Smooth muscle cell of the brain vasculature (primary cell): Measurements from ENCODE around the gene C12orf54.
"Not testable (repeated sequence)": the region's sequence is repeated elsewhere in the genome, so short reads cannot be mapped to it uniquely, and the experiment has no call there.

Experiments used
- DNase-seq: peaks from one replicate; pipeline ENCODE4 v3.0.0-alpha.2; 2012; ENCODE audit warnings: low read depth, low spot score

Gene C12orf54

GRCh38 chr12:48508987-48509386 lies 26.7 kb downstream of the C12orf54 start:
- DNase-seq: no peak

DNA sequence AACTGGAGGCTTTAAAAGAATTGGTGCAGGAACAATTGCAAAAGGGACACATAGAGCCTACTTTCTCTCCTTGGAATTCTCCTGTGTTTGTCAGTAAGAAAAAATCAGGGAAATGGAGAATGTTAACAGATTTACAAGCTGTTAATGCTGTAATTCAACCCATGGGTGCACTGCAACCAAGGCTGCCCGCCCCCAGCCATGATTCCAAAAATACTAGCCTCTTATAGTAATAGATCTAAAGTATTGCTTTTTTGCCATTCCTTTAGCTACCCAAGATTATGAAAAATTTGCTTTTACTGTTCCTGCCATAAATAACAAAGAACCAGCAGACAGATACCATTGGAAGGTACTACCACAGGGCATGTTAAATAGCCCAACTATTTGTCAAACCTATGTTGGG lies 27.8 kb downstream of the C12orf54 start:
- no peak for DNase-seq

GRCh38 chr12:48512855-48513254 lies 30.6 kb downstream of the C12orf54 start:
- no peak for DNase-seq

DNA sequence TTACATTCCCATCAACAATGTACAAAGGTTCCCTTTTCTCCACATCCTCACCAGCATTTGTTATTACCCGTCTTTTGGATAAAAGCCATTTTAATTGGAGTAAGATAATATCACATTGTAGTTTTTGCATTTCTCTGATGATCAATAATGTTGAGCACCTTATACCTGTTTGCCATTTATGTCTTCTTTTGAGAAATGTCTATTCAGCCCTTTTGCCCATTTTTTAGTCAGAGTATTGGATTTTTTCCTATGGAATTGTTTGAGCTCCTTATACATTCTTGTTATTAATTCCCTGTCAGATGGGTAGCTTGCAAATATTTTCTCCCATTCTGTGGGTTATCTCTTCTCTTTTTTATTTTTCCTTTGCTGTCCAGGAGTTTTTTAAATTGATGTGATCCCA lies 32.4 kb downstream of the C12orf54 start:
- DNase-seq: no peak

DNA sequence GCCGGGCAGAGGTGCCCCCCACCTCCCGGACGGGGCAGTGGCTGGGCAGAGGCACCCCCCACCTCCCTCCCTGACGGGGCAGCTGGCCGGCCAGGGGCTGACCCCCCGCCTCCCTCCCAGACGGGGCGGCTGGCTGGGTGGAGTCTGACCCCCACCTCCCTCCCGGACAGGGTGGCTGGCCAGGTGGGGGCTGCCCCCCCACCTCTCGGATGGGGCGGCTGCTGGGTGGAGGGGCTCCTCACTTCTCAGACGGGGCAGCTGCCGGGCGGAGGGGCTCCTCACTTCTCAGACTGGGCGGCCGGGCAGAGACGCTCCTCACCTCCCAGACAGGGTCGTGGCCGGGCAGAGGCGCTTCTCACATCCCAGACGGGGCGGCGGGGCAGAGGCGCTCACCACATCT lies 38.1 kb downstream of the C12orf54 start:
- not testable (repeated sequence) for DNase-seq

- DNase-seq: no peak
These were observed 43.0 kb downstream of the C12orf54 start, which contains the start of gene OR8S1 for GRCh38 chr12:48525332-48525731. OR8S1 (plus strand) TSS chr12:48525632; CDS start chr12:48525632, 0 bp downstream.

DNA sequence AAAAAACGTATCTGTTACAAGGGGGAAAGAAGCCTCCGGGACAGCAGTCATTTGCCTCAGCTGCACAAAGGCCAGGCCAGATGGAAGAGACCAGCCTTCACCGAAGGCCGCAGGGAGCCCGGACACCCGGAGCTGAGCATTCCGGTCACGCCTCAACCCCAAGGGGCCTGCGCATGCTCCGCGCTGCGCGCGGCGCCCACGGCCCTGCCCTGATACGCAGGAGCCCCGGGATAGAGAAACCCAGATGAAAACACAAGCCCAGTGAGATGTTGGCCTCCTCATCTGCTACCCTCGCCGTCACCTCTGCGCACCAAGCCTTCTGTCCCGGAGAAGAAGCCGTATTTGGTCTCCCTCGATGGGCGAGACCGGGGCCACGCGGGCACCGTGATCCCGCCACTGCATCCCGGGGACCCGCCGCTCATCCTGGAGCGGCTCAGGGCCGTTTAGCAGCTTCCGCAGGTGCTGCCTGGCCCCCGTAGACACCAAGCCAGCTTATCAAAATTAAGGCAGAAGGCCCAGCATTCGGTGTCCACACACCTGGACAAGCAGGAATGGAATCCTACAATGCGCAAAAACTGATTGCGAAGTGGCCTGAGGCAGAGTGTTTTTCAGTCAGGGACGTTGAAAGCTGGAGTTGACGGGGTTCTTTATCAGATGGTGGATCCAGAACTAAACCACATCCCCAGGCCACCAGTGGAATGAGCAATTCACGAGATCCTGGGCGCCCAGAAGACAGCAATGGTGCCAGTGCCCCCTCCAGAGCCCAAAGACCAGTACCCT lies 45.8 kb downstream of the C12orf54 start:
- no peak for DNase-seq

- DNase-seq: no peak
These were observed 50.3 kb downstream of the C12orf54 start for GRCh38 chr12:48532601-48533000.

DNA sequence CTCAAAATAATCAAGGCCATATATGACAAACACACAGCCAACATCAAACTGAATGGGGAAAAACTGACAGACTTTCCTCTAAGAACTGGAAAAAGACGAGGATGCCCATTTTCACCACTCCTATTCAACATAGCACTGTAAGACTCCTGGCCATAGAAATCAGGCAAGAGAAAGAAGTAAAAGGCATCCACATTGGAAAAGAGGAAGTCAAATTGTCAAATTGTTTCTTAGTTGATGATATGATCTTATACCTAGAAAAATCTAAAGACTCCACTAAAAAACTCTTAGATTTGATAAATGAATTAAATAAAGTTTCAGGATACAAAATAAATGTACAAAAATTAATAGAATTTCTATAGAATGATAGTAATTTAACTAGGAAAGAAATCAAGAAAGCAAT lies 54.3 kb downstream of the C12orf54 start:
- DNase-seq: no peak

- no peak for DNase-seq
These were observed 60.1 kb downstream of the C12orf54 start for GRCh38 chr12:48542300-48542928.

DNA sequence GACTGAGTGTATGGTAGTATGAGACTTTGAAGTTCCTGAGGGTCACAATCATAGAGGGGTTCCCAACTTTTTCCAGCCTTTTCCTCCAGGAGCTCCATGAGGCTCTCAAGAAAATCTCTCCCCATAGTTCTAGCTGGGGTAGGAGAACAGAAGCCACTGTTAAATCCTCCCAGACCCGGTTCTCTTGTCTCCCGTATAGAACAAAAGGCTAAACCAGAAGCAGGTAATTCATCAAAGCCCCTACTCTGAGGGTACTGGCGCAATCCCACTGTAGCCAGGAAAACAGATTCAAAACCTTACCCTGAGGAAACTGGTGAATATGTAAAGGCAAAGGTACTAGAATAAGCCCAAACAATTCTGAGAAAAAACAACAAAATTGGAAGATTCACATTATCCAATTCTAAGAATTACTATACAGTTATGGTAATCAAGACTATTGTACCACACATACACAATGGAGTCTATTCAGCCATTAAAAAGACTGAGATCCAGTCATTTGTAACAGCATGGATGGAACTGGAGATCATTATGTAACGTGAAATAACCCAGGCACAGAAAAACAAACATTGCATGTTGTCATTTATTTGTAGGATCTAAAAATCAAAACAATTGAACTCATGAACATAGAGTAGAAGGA lies 63.7 kb downstream of the C12orf54 start:
- no peak for DNase-seq
